GM18526 (cell line): Measurements from ENCODE around the gene HMOX2.

Source experiments
- POLR2A ChIP-seq: IDR thresholded peaks from 3 replicates; pipeline ENCODE4 v1.6.1; 2011; ENCODE audit not compliant: insufficient read length; ENCODE audit errors: extremely low read depth

Gene HMOX2

GRCh38 chr16:4486126-4486893 is 10.1 kb downstream of the HMOX2 start:
- no peak for TF ChIP-seq POLR2A

DNA sequence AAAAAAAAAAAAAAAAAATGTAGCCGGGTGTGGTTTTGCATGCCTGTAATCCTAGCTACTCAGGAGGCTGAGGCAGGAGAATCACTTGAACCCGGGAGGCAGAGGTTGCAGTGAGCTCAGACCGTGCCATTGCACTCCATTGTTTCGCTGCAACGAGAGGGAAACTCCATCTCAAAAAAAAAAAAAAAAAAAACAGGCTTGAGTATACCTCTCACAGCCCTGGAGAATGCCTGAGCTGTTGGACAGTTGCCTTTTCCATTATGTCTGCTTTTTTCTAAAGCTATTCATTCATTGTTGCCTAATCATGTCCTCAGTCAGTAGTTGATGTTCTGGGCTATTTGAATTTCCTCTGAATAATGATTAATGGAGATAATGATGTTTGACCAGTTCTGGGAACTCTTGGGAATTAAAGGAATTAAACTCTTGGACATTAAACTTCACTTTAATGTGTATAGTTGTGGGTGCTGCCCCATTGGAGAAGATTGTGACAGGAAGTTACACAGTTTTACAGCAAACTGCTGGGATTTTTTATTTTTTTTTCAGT is 11.8 kb downstream of the HMOX2 start:
- TF ChIP-seq POLR2A: no peak

DNA sequence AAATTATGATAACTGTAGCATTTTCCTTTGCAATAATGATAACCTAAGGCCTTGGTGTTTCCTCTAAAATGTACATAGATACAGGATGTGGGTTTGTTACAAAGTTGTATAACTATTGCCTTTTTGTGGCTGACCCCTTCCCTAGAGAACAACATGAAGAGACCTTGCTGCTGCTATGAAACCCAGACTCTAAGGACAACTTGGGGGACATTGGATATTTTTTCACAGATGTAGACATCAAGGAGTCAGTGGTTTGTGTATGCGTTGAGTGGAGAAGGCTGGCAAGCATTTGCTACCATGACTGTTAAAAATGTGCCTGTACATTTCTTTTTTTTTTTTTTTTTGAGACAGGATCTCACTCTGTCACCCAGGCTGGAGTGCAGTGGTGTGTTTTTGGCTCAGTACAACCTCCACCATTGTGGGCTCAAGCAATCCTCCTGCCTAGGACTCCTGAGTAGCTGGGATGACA is 12.3 kb downstream of the HMOX2 start:
- no peak for TF ChIP-seq POLR2A

DNA sequence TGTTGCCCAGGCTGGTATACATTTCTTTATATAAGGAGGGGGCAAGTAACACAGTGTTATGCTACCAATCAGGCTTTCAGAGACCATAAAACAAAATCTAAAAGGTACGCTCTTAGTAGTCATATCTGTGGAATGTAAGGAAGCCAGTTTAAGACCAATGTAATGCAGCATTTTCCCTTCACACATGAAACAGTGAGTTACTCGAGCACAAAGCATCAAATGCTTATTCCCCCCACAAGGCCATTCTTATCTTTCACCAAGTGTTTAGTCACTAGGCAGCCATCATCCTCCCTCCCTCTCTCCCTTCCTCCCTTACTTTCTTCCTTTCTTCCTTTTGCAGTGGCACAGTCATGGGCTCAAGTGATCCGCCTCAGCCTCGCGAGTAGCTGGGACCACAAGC is 12.8 kb downstream of the HMOX2 start:
- TF ChIP-seq POLR2A: no peak

GRCh38 chr16:4491898-4492297 is 15.7 kb downstream of the HMOX2 start:
- no peak for TF ChIP-seq POLR2A

DNA sequence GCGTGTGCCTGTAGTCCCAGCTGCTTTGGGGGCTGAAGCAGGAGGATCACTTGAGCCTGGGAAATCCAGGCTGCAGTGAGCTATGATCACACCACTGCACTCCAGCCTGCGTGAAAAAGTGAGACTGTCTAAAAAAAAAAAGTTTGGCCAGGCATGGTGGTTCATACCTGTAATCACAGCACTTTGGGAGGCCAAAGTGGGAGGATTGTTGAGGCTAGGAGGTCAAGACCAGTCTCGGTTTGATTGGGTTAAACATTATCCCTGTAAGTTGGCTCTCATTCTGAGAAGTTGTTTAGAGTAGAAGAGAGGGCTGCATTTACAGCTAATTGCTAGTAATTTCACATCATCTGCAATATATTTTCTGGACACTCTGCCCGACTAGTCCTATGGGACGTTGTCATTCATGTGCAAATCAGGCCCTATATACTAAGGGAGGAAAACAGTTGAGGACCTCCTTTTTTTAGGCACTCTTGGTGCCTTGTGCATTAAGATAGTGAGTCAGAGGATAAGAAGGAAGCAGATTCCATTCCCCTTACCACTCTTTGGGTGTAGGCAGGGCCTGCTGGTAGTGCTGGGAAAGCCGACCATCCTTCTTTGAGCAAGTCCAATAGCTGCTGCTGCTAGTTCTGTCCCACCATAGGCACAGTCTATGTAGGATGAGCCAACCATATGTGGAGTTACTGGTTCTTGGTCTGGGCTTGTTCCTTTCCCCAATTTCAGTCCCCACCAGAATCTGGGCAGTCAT is 18.7 kb downstream of the HMOX2 start:
- no peak for TF ChIP-seq POLR2A

- TF ChIP-seq POLR2A: no peak
Measured at GRCh38 chr16:4495766-4496165, 19.6 kb downstream of the HMOX2 start.

DNA sequence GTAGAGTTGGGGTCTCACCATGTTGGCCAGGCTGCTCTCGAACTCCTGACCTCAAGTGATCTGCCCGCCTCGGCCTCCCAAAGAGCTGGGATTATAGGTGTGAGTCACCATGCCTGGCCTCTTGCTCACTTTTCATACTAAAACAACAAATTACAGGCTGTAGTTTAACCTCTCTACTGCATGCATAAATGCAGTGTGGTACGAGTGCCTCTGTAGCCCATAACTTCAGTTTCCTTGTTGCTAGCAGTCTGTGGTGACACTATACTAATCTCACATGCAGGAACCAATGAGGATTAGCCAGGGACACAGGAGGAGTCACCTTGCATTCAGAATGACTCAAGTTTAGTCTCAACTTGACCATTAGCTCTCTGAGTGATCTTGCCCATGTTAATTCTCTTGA is 20.1 kb downstream of the HMOX2 start:
- TF ChIP-seq POLR2A: no peak

DNA sequence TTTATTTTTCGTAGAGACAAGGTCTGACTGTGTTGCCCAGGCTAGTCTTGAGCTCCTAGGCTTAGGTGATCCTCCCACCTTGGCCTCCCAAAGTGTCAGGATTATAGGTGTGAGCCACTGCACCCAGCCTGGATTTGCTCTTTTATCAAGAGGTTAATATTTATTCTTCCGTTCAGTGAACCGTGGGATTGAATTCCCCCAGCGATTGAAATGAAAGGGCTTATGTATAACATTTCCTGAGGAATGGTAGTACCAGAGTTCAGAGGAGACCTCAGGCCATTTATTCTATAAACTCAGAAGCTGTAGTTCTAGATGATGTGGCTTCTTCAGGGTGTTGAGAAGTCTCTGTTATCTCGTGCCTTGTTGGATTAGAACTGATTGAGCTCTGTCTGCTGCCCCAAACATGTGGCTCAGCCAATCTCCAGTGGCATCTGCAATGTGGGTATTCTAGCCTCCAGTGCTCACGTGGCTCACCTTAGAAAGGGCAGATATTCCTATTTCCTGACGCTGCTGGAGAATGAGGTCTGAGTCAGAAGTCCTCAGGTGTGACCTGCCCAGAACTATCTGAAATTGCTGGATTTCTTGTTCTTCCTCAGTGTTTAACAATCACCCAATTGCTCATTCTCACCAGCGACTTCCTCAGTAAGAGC is 22.5 kb downstream of the HMOX2 start:
- no peak for TF ChIP-seq POLR2A

DNA sequence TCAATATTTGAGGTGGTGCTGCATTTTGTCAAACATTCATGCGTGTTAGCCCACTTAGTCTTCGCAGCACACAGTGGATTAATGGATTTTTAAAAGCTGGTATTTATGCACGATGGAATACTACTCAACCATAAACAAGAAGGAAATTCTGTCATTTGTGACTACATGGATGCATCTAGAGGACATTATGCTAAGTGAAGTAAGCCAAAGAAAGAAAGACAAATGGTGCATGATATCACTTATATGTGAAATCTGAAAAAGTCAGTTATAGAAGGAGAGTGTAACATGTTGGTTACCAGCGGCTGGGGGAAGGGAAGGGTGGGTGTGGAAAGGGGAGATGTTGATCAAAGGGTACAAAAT is 23.0 kb downstream of the HMOX2 start:
- no peak for TF ChIP-seq POLR2A

- no peak for TF ChIP-seq POLR2A
Measured at GRCh38 chr16:4500272-4500671, 24.1 kb downstream of the HMOX2 start.

DNA sequence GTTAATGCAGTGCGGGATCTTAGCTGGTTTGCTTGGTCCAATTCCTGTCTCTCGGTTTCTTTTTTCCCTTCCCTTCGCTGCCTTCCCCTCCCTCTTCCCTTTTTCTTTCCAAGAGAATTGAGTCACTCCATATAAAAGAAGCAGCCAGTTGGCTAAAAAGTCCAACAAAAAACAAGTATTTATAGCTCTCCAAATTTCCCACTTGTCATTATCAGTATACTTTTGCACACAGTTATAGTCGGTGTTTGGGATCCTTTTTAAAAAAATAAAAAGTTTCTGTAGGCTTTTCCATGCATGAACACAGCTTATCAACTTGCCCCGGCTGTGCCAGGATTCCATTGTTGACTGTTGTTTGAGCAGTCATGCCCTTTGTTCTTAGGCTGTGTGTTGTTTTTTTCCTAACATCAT is 24.9 kb downstream of the HMOX2 start:
- no peak for TF ChIP-seq POLR2A

DNA sequence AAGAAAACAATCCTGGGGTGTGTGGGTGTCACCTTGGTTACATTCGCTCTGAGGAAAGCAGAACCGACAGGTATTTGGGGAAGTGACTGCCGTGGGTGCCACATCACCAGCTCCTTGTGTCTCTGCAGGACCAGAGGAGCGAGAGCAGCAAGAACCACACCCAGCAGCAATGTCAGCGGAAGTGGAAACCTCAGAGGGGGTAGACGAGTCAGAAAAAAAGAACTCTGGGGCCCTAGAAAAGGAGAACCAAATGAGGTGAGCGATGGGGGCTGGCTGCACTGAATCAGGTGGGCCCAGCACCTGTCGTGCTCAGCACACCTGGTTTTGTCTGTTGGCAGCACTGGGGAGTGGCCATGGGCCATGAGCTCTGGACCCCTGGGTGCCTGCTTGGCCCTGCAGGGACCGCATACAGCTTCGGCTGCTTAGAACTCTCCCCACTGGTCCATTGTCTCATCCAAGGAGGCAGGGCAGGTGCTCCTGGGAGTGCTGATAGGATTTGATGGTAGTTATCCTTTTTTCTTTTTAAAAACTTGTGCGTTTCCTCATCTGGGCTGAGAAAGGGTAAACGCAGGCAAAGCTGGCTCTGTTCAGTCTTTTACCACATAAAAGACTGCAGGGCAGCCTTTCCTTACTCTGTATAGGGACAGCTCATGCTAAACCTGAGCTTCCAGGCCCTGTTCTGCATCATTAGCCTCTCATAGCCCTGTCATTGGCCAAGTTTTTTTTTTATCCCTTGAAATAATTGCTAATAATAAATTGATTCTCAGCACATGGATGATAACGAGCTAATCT is 29.4 kb downstream of the HMOX2 start:
- TF ChIP-seq POLR2A: peak; percentile 13

DNA sequence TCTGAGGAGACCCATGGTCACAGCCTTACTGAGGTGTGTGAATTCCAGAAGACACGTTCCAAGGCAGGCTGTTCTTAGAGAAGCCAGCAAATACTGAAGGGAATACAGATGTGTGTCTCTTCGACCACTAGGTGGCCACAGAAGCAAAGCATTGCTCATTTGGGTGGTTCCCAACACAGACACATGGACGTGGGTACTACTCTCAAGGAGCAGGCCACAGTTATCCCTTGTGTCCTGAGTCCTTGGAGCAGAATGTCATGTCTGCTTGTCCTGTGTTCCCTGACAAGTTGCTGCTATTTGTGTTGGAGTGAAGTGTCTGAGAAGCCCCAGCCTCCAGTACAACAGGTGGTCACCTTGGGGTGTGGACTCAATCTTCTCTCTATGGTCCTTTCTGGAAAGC is 30.3 kb downstream of the HMOX2 start:
- no peak for TF ChIP-seq POLR2A
